H7 (cell line): ENCODE results near the gene NCKAP1. TPM values are rescaled to one million over a fixed set of nuclear protein-coding genes. Genes with fewer than 3 reads are reported as not detected.
"Not testable (repeated sequence)": the region's sequence is repeated elsewhere in the genome, so short reads cannot be mapped to it uniquely, and the experiment has no call there.

ENCODE experiments used
- DNase-seq: peaks from one replicate; pipeline ENCODE4 v3.0.0; 2012
- H3K27me3 ChIP-seq: 2 replicates; pipeline ENCODE4 v1.6.0; 2011; ENCODE audit warnings: mild to moderate bottlenecking, low read length; ENCODE audit not compliant: control insufficient read depth, insufficient read depth
- H3K36me3 ChIP-seq: replicated peaks from 2 replicates; pipeline ENCODE4 v1.5.1; 2011; ENCODE audit warnings: low read length; ENCODE audit not compliant: control insufficient read depth, insufficient read depth
- H3K4me3 ChIP-seq: 2 replicates; pipeline ENCODE4 v1.5.1; 2011; ENCODE audit warnings: low read depth, mild to moderate bottlenecking, control low read depth, low read length, moderate library complexity; ENCODE audit not compliant: insufficient read depth
- total RNA-seq: library from RNA; depleted of rRNA; stranded (reverse); fragments of >200 nt; shearing (Covaris generic); gene quantifications from 2 replicates; pipeline ENCODE4 v1.2.3, GENCODE V29; 2014

Gene NCKAP1
- total RNA-seq, 1 experiment from 2014 or later, result 135 TPM

- not testable (repeated sequence) for DNase-seq, H3K4me3 ChIP-seq, H3K27me3 ChIP-seq, H3K36me3 ChIP-seq
Measured at GRCh38 chr2:182960869-182961268, 77.4 kb downstream of the NCKAP1 start.

GRCh38 chr2:182954789-182955188 is 83.5 kb downstream of the NCKAP1 start:
- H3K36me3 ChIP-seq, result peaks cover 4% of the 10 kb centered on the region
- DNase-seq, result no peak
- no peak overlapping the region for H3K4me3 ChIP-seq
- H3K27me3 ChIP-seq, result no peaks in the 10 kb centered on the region

GRCh38 chr2:182952741-182953450 is 85.4 kb downstream of the NCKAP1 start:
- peaks cover 4% of the 10 kb centered on the region for H3K36me3 ChIP-seq
- DNase-seq, result no peak
- H3K27me3 ChIP-seq, result no peaks in the 10 kb centered on the region
- H3K4me3 ChIP-seq, result no peak overlapping the region

- Histone ChIP-seq H3K36me3 (peaks cover 4% of the 10 kb centered on the region), H3K4me3 (no peak overlapping the region), H3K27me3 (no peaks in the 10 kb centered on the region)
- DNase-seq, result no peak
Measured at GRCh38 chr2:182951948-182952663, 86.2 kb downstream of the NCKAP1 start.

GRCh38 chr2:182950546-182950945 is 87.7 kb downstream of the NCKAP1 start:
- Histone ChIP-seq H3K36me3 (peaks cover 5% of the 10 kb centered on the region), H3K4me3 (no peak overlapping the region), H3K27me3 (no peaks in the 10 kb centered on the region)
- DNase-seq, result no peak

GRCh38 chr2:182949572-182950189 is 88.6 kb downstream of the NCKAP1 start:
- peaks cover 5% of the 10 kb centered on the region for H3K36me3 ChIP-seq
- no peak for DNase-seq
- H3K27me3 ChIP-seq, result no peaks in the 10 kb centered on the region
- H3K4me3 ChIP-seq, result no peak overlapping the region

GRCh38 chr2:182949052-182949451 is 89.2 kb downstream of the NCKAP1 start:
- Histone ChIP-seq H3K27me3 (no peaks in the 10 kb centered on the region), H3K4me3 (no peak overlapping the region), H3K36me3 (peaks cover 5% of the 10 kb centered on the region)
- no peak for DNase-seq

GRCh38 chr2:182946958-182947369 is 91.3 kb downstream of the NCKAP1 start:
- peaks cover 4% of the 10 kb centered on the region for H3K36me3 ChIP-seq
- no peak for DNase-seq
- no peak overlapping the region for H3K4me3 ChIP-seq
- no peaks in the 10 kb centered on the region for H3K27me3 ChIP-seq

- H3K4me3 ChIP-seq, result no peak overlapping the region
- H3K27me3 ChIP-seq, result no peaks in the 10 kb centered on the region
- no peak for DNase-seq
- H3K36me3 ChIP-seq, result peaks cover 2% of the 10 kb centered on the region; the same call in 1 of the 2 replicates
Measured at GRCh38 chr2:182943339-182943738, 94.9 kb downstream of the NCKAP1 start.

- Histone ChIP-seq H3K4me3 (no peak overlapping the region), H3K36me3 (peaks cover 2% of the 10 kb centered on the region; the same call in 1 of the 2 replicates), H3K27me3 (no peaks in the 10 kb centered on the region)
- no peak for DNase-seq
Measured at GRCh38 chr2:182942756-182943155, 95.5 kb downstream of the NCKAP1 start.

GRCh38 chr2:182941919-182942318 is 96.3 kb downstream of the NCKAP1 start:
- Histone ChIP-seq H3K27me3 (no peaks in the 10 kb centered on the region), H3K36me3 (peaks cover 2% of the 10 kb centered on the region), H3K4me3 (no peak overlapping the region)
- DNase-seq, result no peak

GRCh38 chr2:182941121-182941722 is 97.0 kb downstream of the NCKAP1 start:
- Histone ChIP-seq H3K4me3 (no peak overlapping the region), H3K36me3 (peaks cover 2% of the 10 kb centered on the region), H3K27me3 (no peaks in the 10 kb centered on the region)
- no peak for DNase-seq

- DNase-seq, result no peak
- H3K27me3 ChIP-seq, result no peaks in the 10 kb centered on the region
- H3K36me3 ChIP-seq, result peaks cover 4% of the 10 kb centered on the region
- no peak overlapping the region for H3K4me3 ChIP-seq
Measured at GRCh38 chr2:182937870-182938269, 100.4 kb downstream of the NCKAP1 start.

- H3K36me3 ChIP-seq, result peaks cover 5% of the 10 kb centered on the region
- H3K27me3 ChIP-seq, result no peaks in the 10 kb centered on the region
- no peak overlapping the region for H3K4me3 ChIP-seq
- DNase-seq, result no peak
Measured at GRCh38 chr2:182933629-182934028, 104.6 kb downstream of the NCKAP1 start.
